HG02885 (cell line): Measurements from ENCODE around the gene SRPRB.
A peak's percentile ranks its signal among the peaks of the same experiment; 100 is the strongest.

Experiments used
- ATAC-seq: cut with Tn5 transposase; IDR thresholded peaks from one replicate; pipeline ENCODE4 v1.9.1; 2021; ENCODE audit warnings: mild to moderate bottlenecking; ENCODE audit not compliant: unreplicated experiment, poor library complexity

SRPRB gene, protein sequence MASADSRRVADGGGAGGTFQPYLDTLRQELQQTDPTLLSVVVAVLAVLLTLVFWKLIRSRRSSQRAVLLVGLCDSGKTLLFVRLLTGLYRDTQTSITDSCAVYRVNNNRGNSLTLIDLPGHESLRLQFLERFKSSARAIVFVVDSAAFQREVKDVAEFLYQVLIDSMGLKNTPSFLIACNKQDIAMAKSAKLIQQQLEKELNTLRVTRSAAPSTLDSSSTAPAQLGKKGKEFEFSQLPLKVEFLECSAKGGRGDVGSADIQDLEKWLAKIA

DNA sequence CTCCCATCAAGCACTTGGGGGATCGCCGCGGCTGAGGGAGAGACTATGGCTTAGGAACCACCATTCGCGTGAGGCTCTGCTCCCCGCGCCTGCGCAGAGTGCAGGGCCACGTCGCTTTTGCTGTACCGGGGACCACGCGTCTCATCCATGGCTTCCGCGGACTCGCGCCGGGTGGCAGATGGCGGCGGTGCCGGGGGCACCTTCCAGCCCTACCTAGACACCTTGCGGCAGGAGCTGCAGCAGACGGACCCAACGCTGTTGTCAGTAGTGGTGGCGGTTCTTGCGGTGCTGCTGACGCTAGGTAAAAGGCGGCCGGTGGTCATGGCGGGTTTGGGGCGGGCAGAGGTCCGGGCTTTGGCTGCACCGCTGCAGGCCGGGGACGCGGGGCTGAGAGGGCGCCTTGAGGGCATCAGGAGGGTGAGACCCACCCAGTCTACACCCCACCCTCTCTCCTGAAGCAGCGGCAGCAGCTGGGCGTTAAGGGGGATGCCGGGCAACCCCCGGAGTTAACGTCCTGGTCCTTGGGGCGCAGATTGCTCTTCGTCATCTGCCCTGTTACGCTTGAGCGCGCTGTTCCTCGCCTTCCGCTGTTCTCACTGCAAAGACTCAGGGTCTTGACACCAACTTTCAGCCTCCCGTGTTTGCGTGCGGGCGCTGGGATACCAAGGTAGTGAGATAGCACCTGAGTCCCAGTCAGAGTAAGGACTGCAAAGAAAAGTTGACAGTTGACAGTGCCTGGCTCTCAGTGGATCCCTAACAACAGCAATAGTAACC is at the start of gene SRPRB:
Gene SRPRB, plus strand, starts transcription at position 114 of the 774 bp plus-strand sequence. Its CDS starts 34 bp downstream, at position 148.
- ATAC-seq, result peak; percentile 98

DNA sequence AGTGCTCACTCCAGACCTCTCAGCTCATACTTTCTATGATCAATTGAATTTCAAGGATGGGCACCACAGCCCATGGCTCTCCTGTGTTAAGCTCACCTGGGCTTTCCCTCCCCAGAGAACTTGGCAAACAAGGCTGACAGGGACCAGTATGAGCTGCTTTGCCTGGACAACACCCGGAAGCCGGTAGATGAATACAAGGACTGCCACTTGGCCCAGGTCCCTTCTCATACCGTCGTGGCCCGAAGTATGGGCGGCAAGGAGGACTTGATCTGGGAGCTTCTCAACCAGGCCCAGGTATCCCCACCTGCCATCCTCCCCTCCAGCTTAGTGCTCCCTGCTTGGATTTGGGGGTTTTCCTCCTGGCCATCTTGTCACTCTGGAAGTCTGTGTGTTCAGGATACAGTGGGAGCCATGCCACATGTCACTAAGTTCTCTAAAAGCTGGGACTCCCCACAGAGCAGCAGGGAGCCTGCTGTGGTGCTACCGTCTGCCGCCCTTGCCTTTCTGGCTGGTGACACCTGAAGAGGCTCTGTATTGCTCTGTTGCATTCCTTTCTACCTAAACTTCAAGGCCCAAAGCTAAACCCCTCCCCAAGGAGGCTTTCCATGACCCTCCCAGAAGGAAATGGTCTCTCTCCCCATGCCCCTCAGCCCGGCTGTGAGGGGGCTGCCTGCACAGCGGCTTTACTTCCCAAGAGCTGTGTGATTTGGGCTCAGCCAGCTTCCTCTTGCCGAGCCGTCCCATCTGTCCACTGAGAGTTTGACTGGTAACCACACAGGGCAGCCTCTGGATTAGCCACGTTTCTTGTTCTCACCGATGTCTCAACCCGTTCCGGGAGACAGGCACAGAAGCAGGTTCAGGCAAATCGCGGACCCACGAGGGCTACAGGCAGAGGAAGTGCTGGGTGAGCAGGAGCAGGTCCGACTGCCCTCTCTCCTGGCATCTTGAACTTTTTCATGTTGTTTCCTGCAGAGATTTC is 48.6 kb upstream of the SRPRB start:
- ATAC-seq, result no peak

DNA sequence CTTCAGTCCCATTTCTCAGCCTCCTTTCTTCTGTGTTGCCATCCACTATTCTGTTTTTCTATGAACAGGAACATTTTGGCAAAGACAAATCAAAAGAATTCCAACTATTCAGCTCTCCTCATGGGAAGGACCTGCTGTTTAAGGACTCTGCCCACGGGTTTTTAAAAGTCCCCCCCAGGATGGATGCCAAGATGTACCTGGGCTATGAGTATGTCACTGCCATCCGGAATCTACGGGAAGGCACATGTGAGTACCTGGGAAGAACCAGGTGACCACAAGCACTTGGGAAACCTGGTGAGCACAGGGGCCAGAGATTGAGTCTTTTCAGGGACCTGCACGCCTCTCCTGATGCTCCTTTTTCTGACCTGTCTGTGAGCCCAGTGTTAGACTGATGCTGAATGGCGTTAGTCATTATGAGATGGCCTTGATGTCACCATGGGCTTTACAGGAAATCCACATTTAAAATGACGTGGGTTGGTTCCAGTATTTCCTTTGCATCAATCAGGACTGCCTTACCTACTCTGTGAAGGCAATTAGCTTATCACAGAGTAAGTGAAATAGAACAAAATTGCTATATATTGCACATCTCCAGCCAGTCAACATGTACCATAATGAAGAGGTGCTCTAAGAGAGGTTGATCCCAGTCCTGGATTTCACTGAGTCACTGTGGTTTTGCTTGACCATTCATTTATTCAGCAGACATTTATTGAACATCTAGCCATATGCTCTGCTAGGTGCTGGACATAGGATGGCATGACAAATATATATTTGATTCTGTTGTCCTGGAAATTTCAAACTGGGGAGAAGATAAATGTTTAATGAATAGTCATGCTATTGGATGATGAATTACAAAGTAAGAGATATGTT is 47.7 kb upstream of the SRPRB start:
- no peak for ATAC-seq

DNA sequence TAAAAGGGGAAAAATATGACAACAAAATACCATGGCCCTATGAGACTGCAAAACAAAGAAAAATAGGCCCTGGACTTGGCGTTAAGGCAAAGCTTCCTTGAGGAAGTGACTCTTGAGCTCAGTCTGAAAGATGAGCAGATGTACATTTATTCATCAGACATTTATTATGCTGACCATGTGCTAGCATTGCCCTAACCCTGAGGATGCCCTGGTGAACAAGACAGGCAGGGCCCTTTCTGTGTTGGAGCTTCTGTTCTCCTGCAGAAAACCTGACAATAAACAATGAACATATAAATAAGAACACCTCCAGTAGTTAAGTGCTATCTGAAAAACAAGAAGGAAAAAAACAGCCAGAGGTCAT is 47.1 kb upstream of the SRPRB start:
- ATAC-seq, result no peak

- ATAC-seq, result no peak
Observed at GRCh38 chr3:133758964-133759739, 46.5 kb upstream of the SRPRB start.

GRCh38 chr3:133759740-133760305 is 45.8 kb upstream of the SRPRB start:
- ATAC-seq, result no peak

- no peak for ATAC-seq
Observed at GRCh38 chr3:133760916-133761315, 44.7 kb upstream of the SRPRB start.

GRCh38 chr3:133761605-133762484 is 43.8 kb upstream of the SRPRB start:
- ATAC-seq, result no peak

- ATAC-seq, result no peak
Observed at GRCh38 chr3:133762539-133762938, 43.1 kb upstream of the SRPRB start.

DNA sequence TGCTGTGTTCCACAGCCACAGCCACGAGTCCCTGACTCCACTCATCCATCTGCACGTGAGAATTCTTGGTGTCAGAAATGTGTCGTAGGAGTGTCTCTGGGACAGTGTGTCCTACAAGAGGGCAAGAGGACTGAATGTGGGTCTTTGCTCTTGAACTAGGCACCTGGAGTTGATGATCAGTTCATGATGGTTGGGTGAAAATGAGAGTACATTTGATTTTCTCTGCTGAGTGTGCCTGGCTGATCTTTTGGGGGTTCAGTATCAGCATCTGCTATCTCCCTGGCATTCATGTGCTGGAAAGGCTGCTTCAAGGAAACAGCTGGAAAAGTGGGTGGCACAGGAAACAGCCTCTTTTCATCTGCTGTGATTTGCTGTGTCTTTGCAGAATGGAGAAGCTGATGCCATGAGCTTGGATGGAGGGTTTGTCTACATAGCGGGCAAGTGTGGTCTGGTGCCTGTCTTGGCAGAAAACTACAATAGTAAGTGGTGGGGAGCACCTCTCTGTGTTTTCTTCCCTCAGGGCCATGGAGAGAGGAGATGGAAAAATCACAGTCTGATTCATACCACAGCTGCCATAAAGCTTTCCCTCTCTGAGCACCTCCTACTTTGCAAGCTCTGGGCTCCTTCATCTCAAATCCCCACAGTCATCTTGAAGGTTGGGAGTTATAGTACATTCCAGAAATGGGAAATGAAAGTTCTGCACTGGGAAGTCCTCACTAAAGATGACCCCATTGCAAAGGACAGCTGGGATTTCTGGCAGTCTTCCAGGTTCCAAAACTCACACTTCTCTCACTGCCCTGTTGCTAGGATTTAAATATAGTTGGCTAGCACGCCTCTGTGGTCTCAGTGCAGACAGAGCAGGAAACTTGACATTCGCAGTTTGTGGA is 41.6 kb upstream of the SRPRB start:
- ATAC-seq, result no peak

GRCh38 chr3:133765256-133765655 is 40.4 kb upstream of the SRPRB start:
- ATAC-seq, result no peak

DNA sequence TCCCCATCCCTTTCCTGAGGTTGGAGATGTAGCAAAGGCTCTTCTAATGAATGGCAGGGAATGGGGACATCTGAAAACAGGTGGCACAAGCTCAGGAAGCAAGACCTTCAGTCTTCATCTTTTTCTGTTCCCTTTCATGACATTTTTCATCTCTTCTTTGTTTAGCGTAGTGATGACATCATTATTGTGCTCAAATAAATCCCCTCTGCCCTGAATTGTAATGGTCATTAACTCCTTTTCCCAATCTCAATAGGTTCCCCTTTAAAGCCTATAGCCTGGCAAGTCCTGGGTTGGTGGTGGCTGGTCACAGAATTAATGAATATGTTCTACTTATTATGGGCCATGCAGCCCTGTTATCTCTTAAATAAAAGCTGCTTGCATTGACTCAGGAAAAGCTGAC is 38.0 kb upstream of the SRPRB start:
- ATAC-seq, result no peak

DNA sequence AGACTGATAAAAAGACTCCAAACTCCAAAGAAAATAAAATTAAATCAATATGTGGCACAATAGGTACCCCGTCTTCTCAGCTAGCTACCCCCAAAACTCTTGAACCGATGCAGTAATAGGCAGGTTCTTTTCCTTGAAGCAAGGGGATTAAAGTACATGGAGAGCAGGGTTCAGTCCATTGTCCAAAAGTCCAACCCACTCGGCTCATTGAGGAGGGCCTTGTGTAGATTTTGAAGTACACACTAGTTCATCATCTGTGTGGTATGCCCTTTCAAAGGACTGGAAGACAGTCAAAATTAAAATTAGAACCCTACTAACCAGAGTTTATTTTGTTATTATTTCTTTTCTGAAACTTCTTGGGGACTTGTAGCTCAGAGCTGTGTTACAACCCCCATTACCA is 36.1 kb upstream of the SRPRB start:
- no peak for ATAC-seq

DNA sequence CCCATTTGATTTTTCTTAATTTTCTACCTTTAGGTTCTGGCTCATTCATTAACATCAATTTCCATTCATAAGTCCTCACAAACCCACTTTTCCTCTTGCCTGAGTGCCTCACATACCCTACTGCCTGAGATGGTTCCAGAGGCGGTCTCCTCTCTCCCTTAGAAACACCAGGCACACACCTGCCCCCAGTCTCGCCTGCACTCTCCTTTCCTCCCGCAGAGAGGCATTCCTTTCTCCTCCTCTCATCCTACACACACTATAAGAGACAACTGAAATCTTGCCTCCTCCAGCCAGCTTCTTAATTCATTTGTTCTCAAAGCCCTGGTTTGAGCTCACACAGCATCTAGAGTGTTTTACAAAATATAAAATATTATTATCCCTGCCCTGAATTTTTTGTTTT is 31.9 kb upstream of the SRPRB start:
- no peak for ATAC-seq

- no peak for ATAC-seq
Observed at GRCh38 chr3:133775309-133775708, 30.3 kb upstream of the SRPRB start.

- no peak for ATAC-seq
Observed at GRCh38 chr3:133775835-133776234, 29.8 kb upstream of the SRPRB start.
